ENCODE data around the gene ACAP2.

The ACAP2 gene

DNA sequence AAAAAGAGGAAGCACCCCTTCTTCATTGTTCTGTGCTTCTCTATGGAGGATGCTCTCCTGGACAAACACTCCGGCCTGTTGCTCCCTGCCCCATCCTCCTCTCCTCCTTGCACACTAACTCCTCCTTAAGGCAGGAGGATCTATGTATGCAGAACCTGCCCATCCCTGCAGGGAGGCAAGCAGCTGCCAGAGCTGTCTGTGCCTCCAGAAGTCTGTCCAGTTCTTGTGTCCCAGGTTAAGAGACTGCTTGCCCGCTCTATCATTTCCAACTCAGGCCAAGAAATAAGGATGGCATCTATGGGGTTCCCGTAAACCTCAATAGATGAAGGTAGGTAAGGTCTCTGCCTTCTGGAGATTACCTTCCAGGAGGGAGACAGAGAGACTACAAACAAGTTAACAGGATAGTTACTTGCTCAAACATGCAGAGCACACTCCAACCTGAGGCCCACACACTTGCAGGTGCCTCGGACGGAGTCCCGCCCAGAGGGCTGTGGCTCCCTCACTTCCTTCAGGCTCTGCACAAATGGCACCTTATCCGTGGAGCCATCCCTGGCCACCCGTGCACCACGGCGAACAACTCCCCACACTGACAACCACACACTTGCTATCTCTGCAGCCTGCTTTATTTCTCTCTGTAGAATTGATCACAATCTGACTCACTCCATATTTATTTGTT is 178.8 kb downstream of the ACAP2 start:
- in situ Hi-C loops (cut with HindIII; ENCODE audit: low sequenced_read_pairs) = no loop called here

DNA sequence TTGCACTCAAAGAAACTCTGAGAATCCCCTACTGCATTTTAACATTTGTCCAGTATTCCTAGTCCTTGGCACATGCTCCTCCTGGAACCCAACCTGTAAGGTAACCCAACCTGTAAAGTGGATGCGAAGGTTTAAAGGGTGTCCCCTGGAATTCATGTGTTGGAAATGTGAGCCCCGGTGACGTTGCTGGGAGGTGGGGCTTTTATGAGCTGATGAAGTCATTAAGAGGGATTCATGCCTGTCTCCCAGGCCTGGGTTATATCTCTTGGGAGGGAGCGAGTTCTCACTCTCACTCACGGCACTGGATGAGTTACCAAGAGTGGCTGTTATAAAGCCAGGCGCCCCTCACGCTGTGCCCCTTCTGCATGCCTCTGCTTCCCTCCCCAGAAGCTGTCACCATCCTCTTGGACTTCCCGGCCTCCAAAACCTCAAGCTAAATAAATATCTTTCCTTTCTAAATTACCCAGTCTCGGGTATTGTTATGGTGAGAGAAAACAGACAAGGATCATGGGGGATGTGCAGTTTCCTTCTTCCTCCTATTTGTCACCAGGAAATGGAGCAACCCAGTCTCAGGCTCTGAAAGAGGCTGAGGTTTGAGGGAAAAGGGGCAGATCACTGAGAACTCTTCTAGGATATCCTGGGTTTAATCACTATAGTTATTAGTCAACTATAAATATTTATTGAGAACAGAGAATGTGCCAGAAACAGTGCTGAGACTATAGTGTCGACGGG is 179.5 kb downstream of the ACAP2 start:
- in situ Hi-C loops (cut with HindIII; ENCODE audit: low sequenced_read_pairs) = no loop called here

DNA sequence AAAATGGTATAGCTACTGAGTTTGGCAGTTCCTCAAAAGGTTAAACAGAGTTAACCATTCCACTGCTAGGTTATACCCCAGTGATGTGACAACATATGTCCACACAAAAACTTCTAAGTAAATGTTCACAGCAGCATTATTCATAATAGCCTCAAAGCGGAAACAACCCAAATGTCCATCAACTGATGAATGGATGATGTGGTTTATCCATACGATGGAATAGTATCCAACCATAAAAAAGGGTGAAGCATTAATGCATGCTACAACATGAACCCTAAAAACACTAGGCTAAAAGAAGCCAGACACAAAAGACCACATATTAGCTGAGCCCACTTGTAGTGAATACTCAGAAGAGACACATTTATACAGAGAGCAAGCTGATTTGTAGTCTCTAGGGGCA is 180.9 kb downstream of the ACAP2 start:
- in situ Hi-C loops (cut with HindIII; ENCODE audit: low sequenced_read_pairs) = no loop called here

DNA sequence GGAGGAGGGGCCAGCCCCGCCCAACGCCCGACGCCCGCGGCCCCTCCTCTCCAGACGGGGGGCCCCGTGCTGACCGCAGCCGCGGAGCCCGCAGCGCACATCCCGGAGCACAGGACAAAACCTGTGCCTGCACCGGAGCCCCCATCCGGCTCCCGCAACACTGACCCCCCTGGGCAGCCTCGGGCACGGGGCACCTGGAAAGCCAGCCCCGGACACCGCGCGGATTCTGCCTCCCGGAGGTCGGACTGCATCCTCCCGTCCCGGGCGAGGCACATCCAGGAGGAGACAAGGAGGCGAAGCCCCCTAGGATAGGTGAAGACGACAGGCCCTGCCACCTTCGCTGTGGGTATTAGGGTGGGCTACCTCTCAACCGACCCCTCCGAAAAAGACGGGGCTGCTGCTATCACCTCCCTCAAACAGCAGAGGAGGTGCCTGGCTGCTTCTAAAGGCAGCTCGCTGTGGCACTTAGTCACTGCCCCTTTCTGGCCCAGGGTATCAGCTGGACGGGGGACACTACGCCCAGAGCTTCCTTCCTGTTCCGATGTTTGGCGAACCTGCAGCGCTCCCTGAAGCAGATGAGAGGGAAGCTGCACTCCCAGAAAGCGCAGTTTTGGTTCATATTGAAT is 182.4 kb downstream of the ACAP2 start:
- in situ Hi-C loops (cut with HindIII; ENCODE audit: low sequenced_read_pairs) = no loop called here

DNA sequence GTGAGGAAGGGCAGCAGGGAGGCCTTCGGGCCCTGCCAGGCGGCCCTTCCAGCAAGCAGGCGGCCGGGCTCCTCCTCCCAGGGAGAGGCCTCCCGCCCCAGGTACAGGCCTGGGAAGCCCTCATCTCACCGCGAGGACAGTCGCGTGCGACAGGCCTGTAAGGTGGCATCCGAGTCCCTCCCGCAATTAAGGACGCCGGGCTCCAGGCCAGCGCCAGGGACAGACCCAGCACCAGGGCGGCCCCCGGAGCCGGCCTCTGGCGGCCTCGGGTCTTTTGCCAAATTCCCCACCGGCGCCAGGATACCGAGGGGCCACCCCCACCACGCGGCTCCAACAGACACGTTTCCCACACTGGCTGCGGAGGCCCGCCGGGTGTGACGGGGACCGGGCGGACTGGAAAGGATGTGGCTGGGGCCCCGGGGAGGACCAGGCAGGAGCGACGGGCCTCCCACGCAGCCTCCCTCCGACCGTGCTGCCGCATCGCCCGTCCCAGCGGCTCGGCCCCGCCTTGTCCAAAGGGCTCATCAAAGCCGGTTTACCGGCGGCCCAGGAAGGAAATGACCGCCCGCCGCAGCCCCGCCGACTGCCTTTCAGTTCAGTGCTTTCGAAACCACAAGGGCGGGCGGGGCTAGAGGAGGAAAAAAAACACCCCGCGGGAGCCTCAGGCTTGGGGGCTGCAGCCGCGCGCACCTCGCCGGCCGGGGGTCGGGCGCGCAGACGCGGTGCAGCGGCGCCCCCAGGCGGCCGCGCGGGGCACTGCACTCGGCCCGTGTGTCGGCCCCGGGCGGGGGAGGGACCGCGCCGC is 183.1 kb downstream of the ACAP2 start:
- in situ Hi-C loops (cut with HindIII; ENCODE audit: low sequenced_read_pairs) = loop anchor here (5.0 kb wide), 1 partner anchor 577 kb away; no protein-coding TSS in a partner anchor

DNA sequence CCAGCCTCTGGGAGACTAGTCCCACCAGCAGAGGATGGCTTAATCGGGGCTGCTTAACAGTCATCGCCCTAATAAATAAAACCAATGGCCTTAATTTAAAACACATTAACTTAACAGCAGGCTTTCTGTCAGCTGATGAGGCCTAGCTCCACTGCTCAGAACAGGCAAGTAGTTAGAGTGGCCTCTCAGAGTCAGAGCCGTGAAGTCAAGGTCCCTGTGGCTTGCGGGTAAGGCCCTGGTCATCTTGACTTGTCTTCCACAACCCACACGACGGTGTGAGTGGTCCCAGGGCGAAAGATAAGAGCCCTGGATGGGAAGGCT is 183.7 kb downstream of the ACAP2 start:
- in situ Hi-C loops (cut with HindIII; ENCODE audit: low sequenced_read_pairs) = loop anchor here (5.0 kb wide), 1 partner anchor 577 kb away; no protein-coding TSS in a partner anchor

DNA sequence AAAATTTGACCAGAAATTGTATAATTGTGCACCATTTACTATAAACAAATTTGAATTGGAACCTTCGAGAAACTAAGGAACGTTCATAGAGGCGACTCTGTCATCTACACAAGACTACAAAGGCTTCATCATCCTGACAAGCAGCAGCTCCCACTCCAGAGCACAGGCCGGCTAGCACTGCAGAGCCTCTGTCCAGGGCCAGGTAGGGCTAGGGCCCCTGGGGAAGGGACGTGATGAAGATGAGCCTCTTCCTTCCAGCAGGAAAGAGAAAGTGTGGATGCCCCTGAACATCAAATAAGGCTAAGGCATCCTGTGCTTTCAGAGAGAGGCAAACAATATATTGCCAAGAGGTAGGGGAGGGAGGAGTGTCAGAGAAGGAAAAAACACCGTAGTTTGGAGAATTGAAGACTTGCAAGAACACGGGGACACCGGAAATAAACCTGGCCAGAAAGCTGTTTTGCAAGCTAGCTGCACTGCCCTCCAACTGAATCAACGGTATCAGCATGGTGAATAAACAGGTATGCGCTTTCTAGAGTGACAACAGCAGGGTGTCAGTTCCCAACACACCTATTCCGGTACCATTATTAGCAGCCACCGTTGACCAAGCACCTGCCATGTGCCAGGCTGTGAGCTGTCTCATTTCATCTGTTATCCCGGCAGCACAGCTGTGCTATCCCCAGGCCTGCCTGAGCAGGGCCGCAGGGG is 184.2 kb downstream of the ACAP2 start:
- in situ Hi-C loops (cut with HindIII; ENCODE audit: low sequenced_read_pairs) = loop anchor here (5.0 kb wide), 1 partner anchor 576 kb away; no protein-coding TSS in a partner anchor

DNA sequence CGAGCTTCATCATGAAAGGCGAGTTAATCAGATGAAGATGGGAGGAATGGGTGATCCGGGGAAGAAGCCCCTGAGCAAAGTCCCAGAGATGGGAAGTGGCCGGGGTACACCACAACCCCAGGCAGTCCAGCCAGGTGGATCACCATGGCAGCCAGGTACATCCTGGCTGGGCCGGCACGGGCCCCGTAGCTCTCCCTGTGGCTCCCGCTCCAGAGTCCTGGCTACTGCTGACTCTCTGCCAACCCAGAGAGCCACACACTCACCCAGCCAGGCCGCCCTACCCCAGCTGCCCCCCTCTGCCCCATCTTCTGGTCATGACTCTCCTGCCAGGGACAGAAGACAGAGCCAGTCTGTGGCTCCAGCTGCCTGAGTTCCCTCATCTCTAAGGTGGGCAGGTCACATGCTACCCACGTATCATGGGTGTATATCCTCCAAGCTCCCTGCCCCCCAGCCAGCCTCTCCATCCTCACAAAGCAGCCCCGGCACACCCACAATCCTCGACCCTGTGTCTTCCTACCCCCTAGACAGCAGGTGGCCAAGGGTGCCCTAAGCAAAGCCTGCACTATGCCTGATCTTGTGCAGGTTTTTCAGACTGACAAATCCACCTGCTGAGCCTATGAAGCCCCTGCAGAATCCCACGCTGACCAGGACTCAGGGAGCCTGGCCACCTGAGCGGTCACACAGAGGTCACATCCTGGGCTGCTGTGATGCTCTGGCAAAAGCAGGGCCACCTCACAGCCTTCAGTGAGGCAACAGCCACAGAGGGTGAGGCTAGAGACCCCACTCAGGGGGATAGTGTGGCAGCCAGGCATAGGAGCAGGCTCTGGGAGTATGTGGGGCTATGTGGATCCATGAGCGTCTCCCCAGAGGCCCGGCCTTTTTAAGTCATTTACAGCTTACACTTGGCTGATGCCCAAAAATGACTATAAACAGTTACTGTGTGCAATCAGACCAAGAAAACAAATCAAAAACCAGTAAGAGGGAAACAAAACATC is 185.1 kb downstream of the ACAP2 start:
- in situ Hi-C loops (cut with HindIII; ENCODE audit: low sequenced_read_pairs) = loop anchor here (5.0 kb wide), 1 partner anchor 575 kb away; no protein-coding TSS in a partner anchor

DNA sequence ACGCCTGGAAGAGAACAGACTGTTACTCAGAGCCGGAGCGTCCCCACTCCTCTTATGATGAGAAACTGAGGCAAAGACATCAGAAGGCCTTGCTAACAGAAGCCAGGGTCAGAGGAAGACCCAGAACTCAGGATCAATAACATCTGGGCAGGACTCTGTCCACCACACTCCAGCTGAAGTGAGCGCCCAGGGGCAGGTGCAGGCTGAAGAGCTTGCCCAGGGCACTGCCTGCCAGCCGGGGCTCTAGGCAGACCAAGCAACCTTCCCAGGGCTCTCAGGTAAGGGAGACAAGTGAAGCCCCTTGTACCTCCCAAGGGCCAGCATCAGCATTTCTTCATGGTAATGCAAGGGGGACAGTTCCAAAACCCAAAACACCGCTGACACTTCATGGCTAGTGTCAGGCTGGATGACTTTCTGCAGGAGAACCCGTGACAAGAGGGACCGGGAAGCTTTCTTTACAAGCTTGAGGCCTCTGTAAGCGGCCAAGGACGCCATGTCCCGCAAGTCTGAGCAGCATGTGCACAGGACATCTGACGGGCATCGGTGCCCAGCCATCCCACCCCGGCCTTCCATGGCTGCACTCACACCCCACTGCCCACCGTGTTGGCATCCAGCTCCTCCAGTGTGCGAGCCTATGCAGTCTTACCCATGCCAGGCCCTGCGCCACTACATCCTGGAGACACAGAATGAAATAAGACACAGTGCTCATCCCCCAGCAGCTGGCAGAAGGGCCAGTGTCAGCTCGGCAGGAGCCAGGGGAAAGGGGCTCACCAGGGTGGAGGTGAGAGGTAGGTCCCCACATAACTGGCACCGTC is 186.0 kb downstream of the ACAP2 start:
- in situ Hi-C loops (cut with HindIII; ENCODE audit: low sequenced_read_pairs) = loop anchor here (5.0 kb wide), 1 partner anchor 575 kb away; no protein-coding TSS in a partner anchor

DNA sequence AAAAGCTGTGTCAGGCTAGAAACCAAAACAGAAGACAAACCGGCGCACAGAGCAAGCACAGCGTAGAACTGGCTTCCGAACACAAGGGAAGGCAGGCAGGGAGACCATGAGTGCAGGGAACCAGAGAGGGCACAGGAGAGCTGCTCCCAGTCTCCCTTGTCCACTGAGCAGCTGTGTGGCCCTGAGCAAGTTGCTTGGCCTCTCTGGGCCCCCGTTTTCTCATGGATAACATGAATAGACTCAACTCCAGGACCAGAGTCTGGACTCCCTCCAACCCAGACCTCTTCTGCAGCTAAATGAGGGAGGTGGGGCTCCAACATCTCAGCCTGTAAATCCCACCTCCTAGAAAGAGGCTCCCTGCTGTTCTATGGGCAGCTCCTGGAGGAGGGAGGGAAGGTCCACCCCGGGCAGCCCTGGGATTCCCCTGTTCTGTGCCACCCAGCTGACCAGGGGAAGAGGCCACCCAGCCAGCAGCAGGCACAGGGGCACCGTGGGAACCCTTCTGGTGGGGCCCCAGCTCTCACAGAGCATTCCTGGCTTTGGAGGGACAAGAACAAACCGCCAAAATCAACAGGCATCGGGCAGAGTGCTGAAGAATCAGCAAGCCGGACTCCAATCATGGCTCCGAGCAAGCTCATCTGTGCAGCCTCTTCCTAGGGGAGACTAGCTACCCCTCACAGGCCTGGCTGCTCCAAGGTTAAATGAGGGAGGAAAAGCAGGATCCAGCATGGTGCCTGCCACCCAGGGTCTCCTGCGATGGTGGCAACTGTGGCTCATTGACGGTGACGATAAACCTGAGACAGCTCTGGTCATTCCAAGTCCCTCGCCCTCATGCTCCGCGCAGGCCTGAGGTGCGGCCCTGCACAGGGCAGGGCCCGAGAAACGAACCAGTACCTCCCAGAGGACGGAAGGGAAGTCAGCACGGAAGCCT is 187.0 kb downstream of the ACAP2 start:
- in situ Hi-C loops (cut with HindIII; ENCODE audit: low sequenced_read_pairs) = loop anchor here (5.0 kb wide), 1 partner anchor 574 kb away; no protein-coding TSS in a partner anchor

DNA sequence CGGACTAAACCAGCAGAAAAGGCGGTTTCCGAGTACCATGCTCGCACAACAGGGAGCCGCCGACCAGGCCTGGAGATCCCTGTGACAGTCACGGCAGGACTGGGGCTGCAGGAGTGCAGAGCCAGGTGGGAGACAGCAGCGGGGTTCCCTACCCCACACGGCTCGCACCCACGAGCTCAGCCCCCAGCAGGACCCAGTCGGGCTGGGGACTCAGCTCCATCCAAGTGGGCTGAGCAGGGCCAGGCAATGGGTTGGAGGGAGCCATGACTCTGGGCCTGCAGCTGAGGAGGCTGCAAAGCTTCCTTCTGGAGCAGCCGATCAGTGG is 187.7 kb downstream of the ACAP2 start:
- in situ Hi-C loops (cut with HindIII; ENCODE audit: low sequenced_read_pairs) = loop anchor here (5.0 kb wide), 1 partner anchor 573 kb away; no protein-coding TSS in a partner anchor

DNA sequence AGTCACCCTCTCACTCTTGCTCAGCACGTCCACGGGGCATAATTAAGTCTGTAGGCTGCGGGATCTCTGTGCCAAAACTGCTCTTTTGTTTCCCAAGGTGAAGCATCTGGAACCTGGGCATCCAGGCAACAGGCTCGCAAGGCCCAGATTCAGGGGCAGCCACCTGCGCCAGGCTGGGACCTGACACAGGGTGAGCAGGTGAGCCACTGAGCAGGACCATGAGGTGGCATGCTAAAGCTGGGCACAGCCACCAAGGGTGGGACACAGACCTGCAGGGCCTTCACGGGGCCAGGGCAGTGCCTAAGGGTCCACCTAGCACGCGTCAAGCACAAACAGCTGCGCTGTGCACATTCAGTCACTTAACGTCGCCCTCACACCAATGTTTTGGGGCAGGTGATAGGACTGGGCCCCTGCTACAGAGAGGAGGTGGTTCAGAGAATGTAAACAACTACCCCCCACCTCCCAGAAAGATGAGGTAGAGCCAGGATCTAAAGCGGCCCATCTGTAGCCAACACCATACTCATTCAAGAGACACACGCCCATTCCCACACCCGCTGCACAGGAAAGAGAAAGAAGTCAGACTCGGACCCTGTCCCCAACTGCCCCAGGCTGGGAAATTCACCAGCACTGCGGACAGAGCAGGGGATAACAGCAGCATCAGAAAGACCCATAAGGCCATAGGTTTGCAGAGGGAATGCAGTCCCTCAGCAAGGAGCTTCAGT is 188.2 kb downstream of the ACAP2 start:
- in situ Hi-C loops (cut with HindIII; ENCODE audit: low sequenced_read_pairs) = loop anchor here (5.0 kb wide), 1 partner anchor 572 kb away; no protein-coding TSS in a partner anchor

DNA sequence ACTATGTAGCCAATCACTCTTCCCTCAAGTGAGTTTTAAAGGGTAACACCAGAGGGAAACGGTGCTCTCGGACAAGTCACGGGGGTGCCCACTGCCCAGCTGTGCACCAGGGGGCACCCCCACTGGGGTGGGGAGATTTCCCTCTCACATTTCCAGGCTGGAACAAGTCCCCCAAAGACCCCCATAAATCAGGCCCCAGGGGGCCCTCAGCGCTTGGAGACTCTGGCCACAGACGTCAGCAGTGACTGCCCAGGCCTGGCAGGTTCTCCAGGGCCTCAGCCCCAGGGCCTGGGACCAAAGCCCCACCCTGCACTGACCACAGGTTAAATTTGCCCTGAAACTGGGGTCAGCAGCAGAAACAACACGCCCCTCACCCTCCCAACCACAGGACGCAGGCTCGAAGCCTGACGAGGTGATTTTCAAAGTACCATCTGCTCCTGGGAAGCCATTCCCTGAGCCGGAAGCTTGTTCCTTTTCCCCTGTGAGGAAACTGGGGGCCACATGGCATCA is 188.8 kb downstream of the ACAP2 start:
- in situ Hi-C loops (cut with HindIII; ENCODE audit: low sequenced_read_pairs) = no loop called here

DNA sequence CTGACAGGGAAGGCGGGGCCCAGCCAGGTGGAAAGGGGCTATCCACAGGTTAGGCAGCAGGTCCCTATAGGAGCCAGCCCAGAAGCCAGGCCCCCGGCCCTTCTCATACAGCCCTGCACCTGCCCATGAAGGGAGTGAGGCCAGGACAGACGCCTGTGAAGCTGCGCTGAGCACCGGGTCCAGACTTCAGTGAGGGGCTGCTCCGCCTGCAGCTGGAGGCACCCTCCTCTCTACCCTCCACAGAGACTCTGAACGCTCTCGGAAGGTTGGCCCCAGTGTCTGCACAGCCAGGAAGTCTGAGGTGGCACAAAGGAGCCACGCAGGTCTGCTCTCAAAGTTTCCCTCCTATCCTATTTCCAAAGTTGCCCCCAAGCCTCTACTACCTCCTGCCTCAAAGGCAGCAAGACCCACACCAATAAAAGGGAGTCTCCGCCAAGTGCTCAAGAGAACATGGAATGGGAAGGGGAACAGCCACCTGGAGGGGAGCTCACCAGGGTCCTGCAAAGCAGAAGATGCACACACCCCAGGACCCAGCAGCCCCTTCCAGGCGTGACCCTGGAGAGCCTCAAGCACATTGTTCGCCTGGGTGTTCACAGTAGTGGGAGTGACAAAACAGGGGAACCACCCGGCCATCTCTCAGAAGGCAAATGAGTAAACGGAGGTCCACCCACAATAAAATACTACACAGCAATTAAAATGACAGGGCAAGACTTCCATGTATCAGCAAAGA is 191.3 kb downstream of the ACAP2 start:
- in situ Hi-C loops (cut with HindIII; ENCODE audit: low sequenced_read_pairs) = no loop called here

DNA sequence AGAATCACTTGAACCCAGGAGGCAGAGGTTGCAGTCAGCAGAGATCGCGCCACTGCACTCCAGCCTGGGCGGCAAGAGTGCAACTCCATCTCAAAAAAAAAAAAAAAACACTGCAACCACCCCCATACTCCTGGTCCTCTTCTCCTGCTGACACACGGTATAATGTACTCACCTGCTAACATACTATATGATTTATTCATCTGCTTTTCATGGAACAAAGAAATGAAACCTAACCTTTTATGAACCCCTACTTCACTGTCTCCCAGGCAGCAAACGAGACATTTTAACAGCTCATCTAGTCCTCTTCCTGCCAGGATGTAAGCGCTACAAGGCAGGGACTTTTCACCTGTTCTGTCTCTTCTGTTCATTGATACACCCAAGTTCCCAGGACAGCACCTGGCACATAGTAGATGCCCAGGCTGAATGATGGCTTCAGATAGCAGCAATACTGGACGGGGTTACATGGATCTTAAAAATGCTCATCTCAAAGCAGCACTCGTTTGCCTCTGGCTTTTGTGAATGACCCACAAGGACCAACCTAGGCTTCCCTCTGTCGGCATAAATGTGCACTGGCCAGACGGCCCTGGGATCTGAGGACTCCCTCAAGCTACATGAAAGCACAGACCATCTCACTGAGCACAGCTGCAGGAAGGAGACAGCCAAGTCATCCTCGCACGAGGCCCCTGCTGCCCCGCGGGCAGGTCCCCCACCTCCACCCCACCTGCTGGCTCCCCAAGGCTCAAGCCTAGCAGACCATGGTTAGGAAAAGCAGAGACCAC is 192.2 kb downstream of the ACAP2 start:
- in situ Hi-C loops (cut with HindIII; ENCODE audit: low sequenced_read_pairs) = no loop called here

All from endothelial cell of hepatic sinusoid (primary cell).